Measurements from ENCODE around the gene GM2A. TPM values are rescaled to one million over a fixed set of nuclear protein-coding genes. Genes with fewer than 3 reads are reported as not detected.

GM2A gene
- polyA plus RNA-seq, 1 of the 3 experiments (the other 2 are of a cell fraction) = 8.0 TPM

DNA sequence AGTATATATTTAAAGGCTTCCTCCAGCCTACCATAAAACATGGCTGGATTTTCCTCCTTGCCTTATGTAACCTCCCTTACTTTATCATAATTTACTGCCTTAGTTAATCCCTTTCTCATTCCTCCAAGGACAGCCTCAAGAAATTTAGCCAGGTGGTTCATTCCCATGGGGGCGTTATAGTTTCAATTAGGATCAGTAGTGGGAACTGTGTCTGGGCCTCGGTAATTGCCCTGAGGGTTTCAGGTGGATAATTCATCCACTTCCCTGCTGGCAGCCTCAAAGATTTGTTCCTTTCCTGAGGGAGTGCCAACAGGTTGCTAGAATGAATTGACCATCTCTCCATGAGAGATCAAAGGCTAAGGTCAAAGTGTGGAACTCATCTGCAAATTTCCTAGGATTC, 4.3 kb upstream of the GM2A start:
- no peaks in the 10 kb centered on the region for H3F3A ChIP-seq (replicated peaks; ENCODE audit: insufficient read depth)
- H3K9me3 ChIP-seq = no peaks in the 10 kb centered on the region
- no peaks in the 10 kb centered on the region for H3K9me2 ChIP-seq
- no peak overlapping the region for H3K27ac ChIP-seq (ENCODE audit: low read depth in 2 of 2, low read length in 1 of 2)
- no peaks in the 10 kb centered on the region for H4K20me1 ChIP-seq (ENCODE audit: insufficient read depth)
- no peak overlapping the region for H3K4me2 ChIP-seq
- no peak overlapping the region for H3K9ac ChIP-seq
- H2AFZ ChIP-seq (ENCODE audit: low read depth) = no peak overlapping the region
- ChIA-PET CTCF (interaction anchor here (2.8 kb wide), 1 partner anchor 10 kb away, joined by 18 read pairs; no protein-coding TSS in a partner anchor), POLR2A (no interaction called here)
- peaks cover 5% of the 10 kb centered on the region; the same call in 1 of the 2 replicates for H3K27me3 ChIP-seq (ENCODE audit: insufficient read depth)
- 76% methylated on average over 2 of the region's 2 CpGs for WGBS (ENCODE audit: low lambda C conversion rate)
- DNase-seq = no peak
- H3K4me3 ChIP-seq (ENCODE audit: low read depth in 2 of 2, low read length in 1 of 2) = no peak overlapping the region
- peaks cover 0 to 4% of the 10 kb centered on the region in 2 experiments; a peak in 1 of 4 replicates for H3K4me1 ChIP-seq (ENCODE audit: control insufficient read depth in 1 of 2, insufficient read depth in 2 of 2, low read depth in 1 of 2, low read length in 1 of 2)
- H3K36me3 ChIP-seq (replicated peaks in 1 of 2; ENCODE audit: control insufficient read depth in 1 of 2, insufficient read depth in 2 of 2, low read length in 1 of 2) = no peaks in the 10 kb centered on the region
- TF ChIP-seq, protein P1, sequence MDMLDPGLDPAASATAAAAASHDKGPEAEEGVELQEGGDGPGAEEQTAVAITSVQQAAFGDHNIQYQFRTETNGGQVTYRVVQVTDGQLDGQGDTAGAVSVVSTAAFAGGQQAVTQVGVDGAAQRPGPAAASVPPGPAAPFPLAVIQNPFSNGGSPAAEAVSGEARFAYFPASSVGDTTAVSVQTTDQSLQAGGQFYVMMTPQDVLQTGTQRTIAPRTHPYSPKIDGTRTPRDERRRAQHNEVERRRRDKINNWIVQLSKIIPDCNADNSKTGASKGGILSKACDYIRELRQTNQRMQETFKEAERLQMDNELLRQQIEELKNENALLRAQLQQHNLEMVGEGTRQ (IDR thresholded peaks at IDR 0.05; ENCODE audit: borderline replicate concordance, low read depth, low read length) = no peak
- TF ChIP-seq RAD21 (IDR thresholded peaks at IDR 0.05; ENCODE audit: low read length) (no peak), JUND (IDR thresholded peaks at IDR 0.05) (no peak), SMC3 (IDR thresholded peaks at IDR 0.05; ENCODE audit: low read depth, low read length) (no peak), NFIC (IDR thresholded peaks at IDR 0.05; ENCODE audit: borderline replicate concordance) (no peak), FOXJ3 (CRISPR knock-in tag; IDR thresholded peaks at IDR 0.05) (no peak)
- TF ChIP-seq, protein P2, sequence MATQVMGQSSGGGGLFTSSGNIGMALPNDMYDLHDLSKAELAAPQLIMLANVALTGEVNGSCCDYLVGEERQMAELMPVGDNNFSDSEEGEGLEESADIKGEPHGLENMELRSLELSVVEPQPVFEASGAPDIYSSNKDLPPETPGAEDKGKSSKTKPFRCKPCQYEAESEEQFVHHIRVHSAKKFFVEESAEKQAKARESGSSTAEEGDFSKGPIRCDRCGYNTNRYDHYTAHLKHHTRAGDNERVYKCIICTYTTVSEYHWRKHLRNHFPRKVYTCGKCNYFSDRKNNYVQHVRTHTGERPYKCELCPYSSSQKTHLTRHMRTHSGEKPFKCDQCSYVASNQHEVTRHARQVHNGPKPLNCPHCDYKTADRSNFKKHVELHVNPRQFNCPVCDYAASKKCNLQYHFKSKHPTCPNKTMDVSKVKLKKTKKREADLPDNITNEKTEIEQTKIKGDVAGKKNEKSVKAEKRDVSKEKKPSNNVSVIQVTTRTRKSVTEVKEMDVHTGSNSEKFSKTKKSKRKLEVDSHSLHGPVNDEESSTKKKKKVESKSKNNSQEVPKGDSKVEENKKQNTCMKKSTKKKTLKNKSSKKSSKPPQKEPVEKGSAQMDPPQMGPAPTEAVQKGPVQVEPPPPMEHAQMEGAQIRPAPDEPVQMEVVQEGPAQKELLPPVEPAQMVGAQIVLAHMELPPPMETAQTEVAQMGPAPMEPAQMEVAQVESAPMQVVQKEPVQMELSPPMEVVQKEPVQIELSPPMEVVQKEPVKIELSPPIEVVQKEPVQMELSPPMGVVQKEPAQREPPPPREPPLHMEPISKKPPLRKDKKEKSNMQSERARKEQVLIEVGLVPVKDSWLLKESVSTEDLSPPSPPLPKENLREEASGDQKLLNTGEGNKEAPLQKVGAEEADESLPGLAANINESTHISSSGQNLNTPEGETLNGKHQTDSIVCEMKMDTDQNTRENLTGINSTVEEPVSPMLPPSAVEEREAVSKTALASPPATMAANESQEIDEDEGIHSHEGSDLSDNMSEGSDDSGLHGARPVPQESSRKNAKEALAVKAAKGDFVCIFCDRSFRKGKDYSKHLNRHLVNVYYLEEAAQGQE (IDR thresholded peaks at IDR 0.05; ENCODE audit: low read depth, low read length) = no peak
- TF ChIP-seq, protein P3, sequence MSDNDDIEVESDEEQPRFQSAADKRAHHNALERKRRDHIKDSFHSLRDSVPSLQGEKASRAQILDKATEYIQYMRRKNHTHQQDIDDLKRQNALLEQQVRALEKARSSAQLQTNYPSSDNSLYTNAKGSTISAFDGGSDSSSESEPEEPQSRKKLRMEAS (IDR thresholded peaks at IDR 0.05; ENCODE audit: low read depth) = no peak
- H3K79me2 ChIP-seq (ENCODE audit: insufficient read depth) = no peaks in the 10 kb centered on the region

DNA sequence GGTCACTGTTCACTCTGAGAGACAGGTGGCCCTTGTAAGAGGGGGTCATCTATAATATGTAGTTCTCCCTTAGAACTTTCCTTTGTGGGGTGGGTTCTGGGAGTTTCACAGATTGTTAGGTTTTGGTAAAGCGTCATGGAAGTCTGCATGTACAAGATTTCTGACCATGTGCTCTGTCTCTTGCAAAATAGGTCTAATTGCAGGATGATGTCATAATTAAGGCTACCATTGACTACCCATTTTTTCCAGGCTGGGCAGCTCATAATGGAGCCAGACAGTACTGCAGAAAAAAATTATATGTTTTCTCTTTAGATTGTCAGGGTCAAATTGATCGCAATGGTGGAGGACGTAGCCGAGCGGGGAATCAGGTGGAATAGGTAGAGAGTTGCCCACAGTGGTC, 3.7 kb upstream of the GM2A start:
- CTCF ChIA-PET = interaction anchor here (1.1 to 2.8 kb wide), 2 partner anchors 11 to 84 kb away, joined by 3 to 18 read pairs; no protein-coding TSS in a partner anchor
- WGBS (ENCODE audit: low lambda C conversion rate) = 74% methylated on average over 5 of the region's 5 CpGs
- Histone ChIP-seq H3K4me1 (ENCODE audit: control insufficient read depth in 1 of 2, insufficient read depth in 2 of 2, low read depth in 1 of 2, low read length in 1 of 2) (peaks cover 0 to 5% of the 10 kb centered on the region in 2 experiments; a peak in 1 of 4 replicates), H3K4me2 (no peak overlapping the region), H3K79me2 (ENCODE audit: insufficient read depth) (no peaks in the 10 kb centered on the region), H4K20me1 (ENCODE audit: insufficient read depth) (no peaks in the 10 kb centered on the region), H3K27me3 (ENCODE audit: insufficient read depth) (peaks cover 5% of the 10 kb centered on the region; the same call in 1 of the 2 replicates), H3K9me3 (no peaks in the 10 kb centered on the region), H3K9ac (no peak overlapping the region), H3F3A (replicated peaks; ENCODE audit: insufficient read depth) (no peaks in the 10 kb centered on the region), H3K9me2 (no peaks in the 10 kb centered on the region), H3K36me3 (replicated peaks in 1 of 2; ENCODE audit: control insufficient read depth in 1 of 2, insufficient read depth in 2 of 2, low read length in 1 of 2) (no peaks in the 10 kb centered on the region), H2AFZ (ENCODE audit: low read depth) (no peak overlapping the region), H3K27ac (ENCODE audit: low read depth in 2 of 2, low read length in 1 of 2) (no peak overlapping the region), H3K4me3 (ENCODE audit: low read depth in 2 of 2, low read length in 1 of 2) (no peak overlapping the region)
- DNase-seq = no peak
- TF ChIP-seq, protein P3 (IDR thresholded peaks at IDR 0.05; ENCODE audit: low read depth) = no peak
- TF ChIP-seq ELF1 (IDR thresholded peaks at IDR 0.05) (no peak), SIN3A (IDR thresholded peaks at IDR 0.05; ENCODE audit: borderline replicate concordance, low read depth, low read length) (no peak), NFIC (IDR thresholded peaks at IDR 0.05; ENCODE audit: borderline replicate concordance) (no peak), GATA2 (CRISPR knock-in tag; IDR thresholded peaks at IDR 0.05) (no peak), FOXJ3 (CRISPR knock-in tag; IDR thresholded peaks at IDR 0.05) (no peak), RAD21 (IDR thresholded peaks at IDR 0.05; ENCODE audit: low read length) (no peak), RFX5 (IDR thresholded peaks at IDR 0.05; ENCODE audit: low read length) (no peak), NRF1 (IDR thresholded peaks at IDR 0.05; ENCODE audit: low read depth, low read length) (no peak), TEAD4 (IDR thresholded peaks at IDR 0.05; ENCODE audit: borderline replicate concordance, insufficient read depth) (no peak), FOSL2 (IDR thresholded peaks at IDR 0.05; ENCODE audit: borderline replicate concordance, low read depth) (no peak)
- TF ChIP-seq, protein P4, sequence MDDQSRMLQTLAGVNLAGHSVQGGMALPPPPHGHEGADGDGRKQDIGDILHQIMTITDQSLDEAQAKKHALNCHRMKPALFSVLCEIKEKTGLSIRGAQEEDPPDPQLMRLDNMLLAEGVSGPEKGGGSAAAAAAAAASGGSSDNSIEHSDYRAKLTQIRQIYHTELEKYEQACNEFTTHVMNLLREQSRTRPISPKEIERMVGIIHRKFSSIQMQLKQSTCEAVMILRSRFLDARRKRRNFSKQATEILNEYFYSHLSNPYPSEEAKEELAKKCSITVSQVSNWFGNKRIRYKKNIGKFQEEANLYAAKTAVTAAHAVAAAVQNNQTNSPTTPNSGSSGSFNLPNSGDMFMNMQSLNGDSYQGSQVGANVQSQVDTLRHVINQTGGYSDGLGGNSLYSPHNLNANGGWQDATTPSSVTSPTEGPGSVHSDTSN (IDR thresholded peaks at IDR 0.05) = no peak
- TF ChIP-seq, protein P5, sequence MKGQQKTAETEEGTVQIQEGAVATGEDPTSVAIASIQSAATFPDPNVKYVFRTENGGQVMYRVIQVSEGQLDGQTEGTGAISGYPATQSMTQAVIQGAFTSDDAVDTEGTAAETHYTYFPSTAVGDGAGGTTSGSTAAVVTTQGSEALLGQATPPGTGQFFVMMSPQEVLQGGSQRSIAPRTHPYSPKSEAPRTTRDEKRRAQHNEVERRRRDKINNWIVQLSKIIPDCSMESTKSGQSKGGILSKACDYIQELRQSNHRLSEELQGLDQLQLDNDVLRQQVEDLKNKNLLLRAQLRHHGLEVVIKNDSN (IDR thresholded peaks at IDR 0.05; ENCODE audit: borderline replicate concordance, low read depth) = no peak
- POLR2A ChIA-PET = no interaction called here

Measured in SK-N-SH (cell line).